Measurements from ENCODE around the gene IL6R.
A peak's percentile ranks its signal among the peaks of the same experiment; 100 is the strongest.

IL6R gene

GRCh38 chr1:154427173-154428139 lies 22.3 kb downstream of the IL6R start:
- DNase-seq = no peak

GRCh38 chr1:154429118-154429517 lies 24.0 kb downstream of the IL6R start:
- peak; percentile 62 for DNase-seq

GRCh38 chr1:154429841-154430611 lies 24.9 kb downstream of the IL6R start:
- DNase-seq = no peak

- DNase-seq = no peak
Observed at GRCh38 chr1:154430903-154431302, 25.8 kb downstream of the IL6R start.

- DNase-seq = no peak
Observed at GRCh38 chr1:154431586-154432373, 26.6 kb downstream of the IL6R start.

- DNase-seq = no peak
Observed at GRCh38 chr1:154433161-154433764, 28.1 kb downstream of the IL6R start.

GRCh38 chr1:154434346-154435085 lies 29.4 kb downstream of the IL6R start:
- peak; percentile 55 for DNase-seq

- no peak for DNase-seq
Observed at GRCh38 chr1:154435599-154436200, 30.6 kb downstream of the IL6R start.

GRCh38 chr1:154436433-154436832 lies 31.3 kb downstream of the IL6R start:
- no peak for DNase-seq

GRCh38 chr1:154440036-154440804 lies 35.1 kb downstream of the IL6R start:
- DNase-seq = no peak

- DNase-seq = no peak
Observed at GRCh38 chr1:154441241-154441888, 36.2 kb downstream of the IL6R start.

GRCh38 chr1:154442006-154442740 lies 37.0 kb downstream of the IL6R start:
- no peak for DNase-seq

- no peak for DNase-seq
Observed at GRCh38 chr1:154443274-154444013, 38.3 kb downstream of the IL6R start.

GRCh38 chr1:154445040-154445472 lies 39.9 kb downstream of the IL6R start:
- no peak for DNase-seq

GRCh38 chr1:154446292-154446691 lies 41.1 kb downstream of the IL6R start:
- no peak for DNase-seq

- DNase-seq = no peak
Observed at GRCh38 chr1:154446789-154447188, 41.6 kb downstream of the IL6R start.

- DNase-seq = no peak
Observed at GRCh38 chr1:154448331-154448811, 43.2 kb downstream of the IL6R start.

- DNase-seq = peak; percentile 43
Observed at GRCh38 chr1:154453161-154453560, 48.0 kb downstream of the IL6R start.
